ENCODE data around the gene SMIM12. TPM values are rescaled to one million over a fixed set of nuclear protein-coding genes. Genes with fewer than 3 reads are reported as not detected.

SMIM12 gene
- 31.6 TPM for polyA plus RNA-seq (2012; ENCODE audit: insufficient read depth, insufficient read length, low read depth)

GRCh38 chr1:34859446-34860200 lies at the start of gene SMIM12:
Gene SMIM12, minus strand, starts transcription at chr1:34859749. Its CDS starts 3,772 bp downstream, at chr1:34855977.
- TF ChIP-seq, protein P1, sequence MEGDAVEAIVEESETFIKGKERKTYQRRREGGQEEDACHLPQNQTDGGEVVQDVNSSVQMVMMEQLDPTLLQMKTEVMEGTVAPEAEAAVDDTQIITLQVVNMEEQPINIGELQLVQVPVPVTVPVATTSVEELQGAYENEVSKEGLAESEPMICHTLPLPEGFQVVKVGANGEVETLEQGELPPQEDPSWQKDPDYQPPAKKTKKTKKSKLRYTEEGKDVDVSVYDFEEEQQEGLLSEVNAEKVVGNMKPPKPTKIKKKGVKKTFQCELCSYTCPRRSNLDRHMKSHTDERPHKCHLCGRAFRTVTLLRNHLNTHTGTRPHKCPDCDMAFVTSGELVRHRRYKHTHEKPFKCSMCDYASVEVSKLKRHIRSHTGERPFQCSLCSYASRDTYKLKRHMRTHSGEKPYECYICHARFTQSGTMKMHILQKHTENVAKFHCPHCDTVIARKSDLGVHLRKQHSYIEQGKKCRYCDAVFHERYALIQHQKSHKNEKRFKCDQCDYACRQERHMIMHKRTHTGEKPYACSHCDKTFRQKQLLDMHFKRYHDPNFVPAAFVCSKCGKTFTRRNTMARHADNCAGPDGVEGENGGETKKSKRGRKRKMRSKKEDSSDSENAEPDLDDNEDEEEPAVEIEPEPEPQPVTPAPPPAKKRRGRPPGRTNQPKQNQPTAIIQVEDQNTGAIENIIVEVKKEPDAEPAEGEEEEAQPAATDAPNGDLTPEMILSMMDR (IDR thresholded peaks at IDR 0.05; ENCODE audit: low read depth, low read length): peak; percentile 64
- H3K27me3 ChIP-seq: no peaks in the 10 kb centered on the region
- H3K4me3 ChIP-seq (ENCODE audit: low read depth, low read length): peak within 1 kb of the TSS; percentile 91
- DNase-seq: peak; percentile 86
- no peaks in the 10 kb centered on the region for H3K9me3 ChIP-seq
- no peaks in the 10 kb centered on the region for H3K36me3 ChIP-seq
- no peaks in the 10 kb centered on the region for H3K4me1 ChIP-seq

GRCh38 chr1:34908369-34908768 lies 48.8 kb upstream of the SMIM12 start:
- no peaks in the 10 kb centered on the region for H3K36me3 ChIP-seq
- TF ChIP-seq, protein P1 (IDR thresholded peaks at IDR 0.05; ENCODE audit: low read depth, low read length): no peak
- H3K4me1 ChIP-seq: no peaks in the 10 kb centered on the region
- H3K9me3 ChIP-seq: no peaks in the 10 kb centered on the region
- DNase-seq: no peak
- no peaks in the 10 kb centered on the region for H3K27me3 ChIP-seq
- H3K4me3 ChIP-seq (ENCODE audit: low read depth, low read length): no peak overlapping the region

DNA sequence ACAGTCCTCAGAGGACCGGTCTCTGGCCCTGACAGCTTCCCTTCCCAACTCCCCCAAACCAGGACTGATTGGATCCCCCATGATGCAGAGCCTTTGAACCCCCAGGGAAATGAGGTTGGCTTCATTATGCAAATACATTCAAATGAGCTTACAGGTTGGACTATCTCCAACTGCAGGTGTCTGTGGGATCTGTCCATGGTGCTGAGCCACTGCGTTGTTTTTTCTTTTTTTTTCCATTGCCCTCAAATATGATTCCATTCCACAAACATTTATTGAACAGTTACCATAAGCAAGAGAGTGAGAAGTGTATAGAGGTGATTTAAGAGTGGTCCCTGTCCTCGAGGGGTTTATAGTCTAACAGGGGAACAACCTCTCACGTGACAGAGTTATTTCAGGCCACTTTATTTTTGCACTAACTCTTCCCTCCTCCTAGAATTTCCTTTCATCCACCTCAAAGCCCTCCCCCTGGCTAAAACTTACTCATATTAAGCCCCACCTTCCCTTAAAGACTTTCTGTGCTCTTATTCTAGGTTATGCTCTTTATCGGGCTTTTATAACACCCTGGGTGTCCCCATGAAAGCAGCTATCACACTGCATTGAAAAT lies 48.0 kb upstream of the SMIM12 start:
- no peaks in the 10 kb centered on the region for H3K27me3 ChIP-seq
- H3K4me1 ChIP-seq: no peaks in the 10 kb centered on the region
- no peak overlapping the region for H3K4me3 ChIP-seq (ENCODE audit: low read depth, low read length)
- no peaks in the 10 kb centered on the region for H3K36me3 ChIP-seq
- TF ChIP-seq, protein P1 (IDR thresholded peaks at IDR 0.05; ENCODE audit: low read depth, low read length): no peak
- no peaks in the 10 kb centered on the region for H3K9me3 ChIP-seq
- DNase-seq: no peak

DNA sequence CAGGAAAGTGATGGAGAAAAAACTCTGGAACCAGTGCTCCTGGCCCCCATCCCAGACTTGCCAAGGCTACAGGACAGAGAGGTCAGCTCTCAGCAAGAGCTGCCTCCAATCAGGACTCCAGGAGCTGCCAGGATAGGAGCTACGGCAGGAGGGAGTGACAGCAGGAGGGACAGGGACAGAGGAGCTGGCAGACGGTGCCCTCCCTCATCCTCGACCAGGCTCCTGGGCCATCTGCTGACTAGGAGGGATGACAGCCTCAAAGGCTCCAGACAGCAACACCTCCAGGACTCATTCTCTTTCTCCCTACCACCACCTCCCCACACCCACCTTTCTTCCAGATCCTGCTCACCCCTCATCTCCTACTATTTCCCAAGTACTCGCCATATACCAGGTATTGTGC lies 47.2 kb upstream of the SMIM12 start:
- TF ChIP-seq, protein P1 (IDR thresholded peaks at IDR 0.05; ENCODE audit: low read depth, low read length): no peak
- H3K27me3 ChIP-seq: no peaks in the 10 kb centered on the region
- no peaks in the 10 kb centered on the region for H3K4me1 ChIP-seq
- H3K4me3 ChIP-seq (ENCODE audit: low read depth, low read length): no peak overlapping the region
- H3K36me3 ChIP-seq: no peaks in the 10 kb centered on the region
- H3K9me3 ChIP-seq: no peaks in the 10 kb centered on the region
- DNase-seq: no peak

GRCh38 chr1:34906222-34906621 lies 46.7 kb upstream of the SMIM12 start:
- no peaks in the 10 kb centered on the region for H3K4me1 ChIP-seq
- no peaks in the 10 kb centered on the region for H3K36me3 ChIP-seq
- no peaks in the 10 kb centered on the region for H3K27me3 ChIP-seq
- no peak overlapping the region for H3K4me3 ChIP-seq (ENCODE audit: low read depth, low read length)
- no peak for DNase-seq
- TF ChIP-seq, protein P1 (IDR thresholded peaks at IDR 0.05; ENCODE audit: low read depth, low read length): no peak
- H3K9me3 ChIP-seq: no peaks in the 10 kb centered on the region

DNA sequence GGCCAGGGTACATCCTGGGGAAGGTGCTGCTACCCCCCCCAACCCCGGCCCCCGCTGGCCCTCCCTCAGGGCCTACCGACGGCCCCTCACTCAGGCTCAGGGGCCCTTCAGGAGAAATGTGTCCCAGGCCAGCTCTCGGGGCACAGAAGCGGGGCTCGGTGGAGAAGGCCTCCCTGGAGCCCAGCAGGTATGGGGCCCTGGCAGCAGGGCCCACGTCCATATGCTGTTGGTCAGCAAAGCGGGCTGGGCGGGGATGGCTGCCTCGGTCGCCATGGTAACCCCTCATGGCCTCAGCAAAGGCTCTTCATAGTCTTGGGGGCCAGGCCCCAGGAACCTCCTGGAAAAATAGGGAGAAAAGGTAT lies 45.5 kb upstream of the SMIM12 start:
- TF ChIP-seq, protein P1 (IDR thresholded peaks at IDR 0.05; ENCODE audit: low read depth, low read length): no peak
- H3K4me1 ChIP-seq: no peaks in the 10 kb centered on the region

More for the DNA sequence above, 45.5 kb upstream of the SMIM12 start:
- Histone ChIP-seq H3K36me3 (no peaks in the 10 kb centered on the region), H3K4me3 (ENCODE audit: low read depth, low read length) (no peak overlapping the region), H3K9me3 (no peaks in the 10 kb centered on the region), H3K27me3 (no peaks in the 10 kb centered on the region)
- DNase-seq: no peak
